GM21390 (cell line): ENCODE data around the gene PGAP3.

Source experiments
- ATAC-seq: cut with Tn5 transposase; IDR thresholded peaks from one replicate; pipeline ENCODE4 v1.9.1; 2021; ENCODE audit not compliant: unreplicated experiment

The PGAP3 gene

GRCh38 chr17:39625198-39625785 lies 62.6 kb downstream of the PGAP3 start:
- ATAC-seq = no peak

DNA sequence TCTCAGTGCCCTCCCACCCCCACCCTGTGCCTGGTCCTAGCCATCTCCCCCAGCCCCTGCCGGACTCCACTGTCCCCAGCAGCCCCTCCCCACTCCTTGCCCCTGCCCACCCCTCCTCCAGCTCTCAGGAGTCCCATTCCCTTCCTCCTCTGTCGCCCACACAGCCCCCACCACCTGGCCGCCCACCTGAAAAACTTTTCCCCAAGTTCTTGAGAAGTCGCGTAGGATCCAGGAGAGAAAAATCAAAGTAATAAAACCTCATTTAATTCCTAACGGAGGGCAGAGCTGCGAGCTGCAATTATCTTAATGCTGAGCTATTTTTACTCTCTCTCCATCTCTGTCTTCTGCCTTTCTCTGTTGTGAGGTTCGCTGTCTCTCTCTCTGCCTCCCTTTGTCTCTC lies 63.5 kb downstream of the PGAP3 start:
- no peak for ATAC-seq

GRCh38 chr17:39623356-39623950 lies 64.4 kb downstream of the PGAP3 start:
- no peak for ATAC-seq

- ATAC-seq = peak; percentile 23
Measured at GRCh38 chr17:39622380-39623006, 65.4 kb downstream of the PGAP3 start.

DNA sequence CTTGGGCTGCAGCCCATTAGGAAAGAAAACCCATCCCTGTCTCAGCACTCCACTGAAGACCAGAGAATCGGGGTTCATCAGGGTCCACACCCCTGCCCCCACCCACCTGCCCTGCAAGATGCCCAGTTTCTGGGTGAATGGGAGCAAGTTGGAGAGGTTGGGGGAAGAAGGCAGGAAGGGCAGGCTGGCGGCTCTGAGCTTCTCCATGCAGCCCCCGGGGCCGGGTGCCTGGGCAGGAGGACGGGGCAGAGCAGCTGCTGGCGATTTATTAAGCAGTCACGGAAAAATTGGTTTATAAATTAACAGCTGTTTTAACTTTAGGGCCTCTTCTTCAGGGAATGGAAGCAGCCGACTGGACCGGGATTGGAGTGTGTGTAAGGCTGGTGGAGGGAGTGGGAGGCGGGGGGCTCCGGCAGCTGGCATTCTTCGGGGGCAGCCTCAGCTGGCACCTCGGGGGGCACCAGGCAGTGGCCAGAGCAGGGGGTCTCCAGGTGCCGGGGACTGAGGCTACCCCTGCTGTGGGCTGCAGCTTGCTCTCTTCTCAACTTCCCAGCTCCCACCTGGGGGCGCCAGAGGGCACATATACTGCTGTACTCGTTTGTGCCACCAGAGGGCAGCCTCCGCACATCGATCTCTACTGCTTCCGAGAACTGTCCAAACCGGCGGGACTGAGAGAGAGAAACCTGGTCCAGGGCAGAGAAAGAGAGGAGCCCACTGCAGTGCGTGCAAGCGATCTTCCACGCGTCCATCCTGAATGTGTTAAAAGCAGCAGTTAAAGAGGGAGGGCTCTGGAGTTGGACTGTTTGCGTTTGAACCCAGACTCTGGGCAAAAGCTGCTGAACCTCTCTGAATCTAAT lies 66.1 kb downstream of the PGAP3 start:
- ATAC-seq = peak; percentile 57
